Stimulated activated CD4-positive, alpha-beta T cell treated with anti-CD3 and anti-CD28 coated beads, Interleukin-12 subunit alpha, Interleukin-12 subunit beta, amount 100 ng/mL, for 24 hours (primary cell): ENCODE measurements around the gene KBTBD12.
"Not testable (repeated sequence)": the region's sequence is repeated elsewhere in the genome, so short reads cannot be mapped to it uniquely, and the experiment has no call there.

Source experiments
- DNase-seq, 2 experiments: peaks; one replicate each; pipeline ENCODE4 v3.0.0-alpha.2; 2020; ENCODE audit warnings: low read depth in 2 of 2

KBTBD12 gene

DNA sequence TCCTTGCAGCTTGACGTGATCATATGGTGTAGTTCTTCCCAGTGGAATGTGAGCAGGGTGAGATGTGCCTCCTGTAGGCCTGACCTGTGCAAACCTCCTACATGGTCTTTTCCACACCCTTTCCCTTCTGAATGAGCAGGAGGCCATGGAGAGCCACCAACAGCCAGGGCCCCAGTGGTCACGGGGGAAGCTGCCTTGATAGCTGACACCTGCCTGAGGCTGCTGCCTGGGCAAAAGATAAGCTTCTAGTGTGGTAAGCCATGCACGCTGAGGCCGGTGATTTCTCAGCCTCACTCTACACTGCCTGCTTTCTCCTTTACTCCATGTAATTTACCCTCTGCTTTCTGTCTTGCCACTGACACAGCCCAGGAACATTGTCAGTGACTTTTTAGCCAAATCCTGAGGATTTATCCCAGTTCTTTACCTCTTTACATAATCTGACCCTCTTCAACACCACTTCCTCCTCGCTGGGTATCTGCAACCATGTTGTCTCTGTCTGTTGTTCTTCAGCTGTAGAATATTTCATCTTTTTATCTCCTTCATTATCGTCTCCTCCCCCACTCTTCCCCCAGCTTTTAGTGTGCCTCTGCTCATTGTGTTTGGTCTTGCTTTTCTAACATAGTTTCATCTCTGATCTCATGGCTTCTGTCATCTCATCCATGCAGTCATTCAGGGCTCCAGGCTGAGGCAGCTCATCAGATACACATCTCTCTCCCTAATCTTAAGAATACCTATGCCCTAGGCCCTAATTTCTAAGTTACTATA lies 11.2 kb upstream of the KBTBD12 start:
- no peak for DNase-seq

DNA sequence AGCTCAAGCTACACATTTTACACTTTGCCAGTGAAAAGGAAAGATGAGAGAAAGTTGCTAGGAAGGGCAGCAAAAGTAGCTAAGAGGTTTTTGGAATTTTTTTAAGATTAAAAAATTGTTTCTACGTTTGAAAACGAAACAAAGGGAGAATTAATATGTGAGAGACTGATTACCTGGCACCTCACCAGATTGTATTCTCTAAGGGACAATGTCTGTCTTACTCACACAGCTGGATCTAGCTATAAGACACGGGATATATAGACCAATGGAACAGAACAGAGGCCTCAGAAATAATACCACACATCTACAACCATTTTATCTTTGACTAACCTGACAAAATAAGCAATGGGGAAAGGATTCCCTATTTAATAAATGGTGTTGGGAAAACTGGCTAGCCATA lies 9.5 kb upstream of the KBTBD12 start:
- DNase-seq, result no peak

DNA sequence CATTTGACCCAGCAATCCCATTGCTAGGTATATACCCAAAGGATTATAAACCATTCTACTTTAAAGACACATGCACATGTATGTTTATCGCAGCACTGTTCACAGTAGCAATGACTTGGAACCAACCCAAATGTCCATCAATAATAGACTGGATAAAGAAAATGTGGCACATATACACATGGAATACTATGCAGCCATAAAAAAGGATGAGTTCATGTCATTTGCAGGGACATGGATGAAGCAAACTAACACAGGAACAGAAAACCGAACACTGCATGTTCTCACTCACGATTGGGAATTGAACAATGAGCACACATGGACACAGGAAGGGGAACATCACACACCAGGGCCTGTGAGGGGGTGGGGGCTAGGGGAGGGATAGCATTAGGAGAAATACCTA lies 8.4 kb upstream of the KBTBD12 start:
- DNase-seq, result not testable (repeated sequence)

DNA sequence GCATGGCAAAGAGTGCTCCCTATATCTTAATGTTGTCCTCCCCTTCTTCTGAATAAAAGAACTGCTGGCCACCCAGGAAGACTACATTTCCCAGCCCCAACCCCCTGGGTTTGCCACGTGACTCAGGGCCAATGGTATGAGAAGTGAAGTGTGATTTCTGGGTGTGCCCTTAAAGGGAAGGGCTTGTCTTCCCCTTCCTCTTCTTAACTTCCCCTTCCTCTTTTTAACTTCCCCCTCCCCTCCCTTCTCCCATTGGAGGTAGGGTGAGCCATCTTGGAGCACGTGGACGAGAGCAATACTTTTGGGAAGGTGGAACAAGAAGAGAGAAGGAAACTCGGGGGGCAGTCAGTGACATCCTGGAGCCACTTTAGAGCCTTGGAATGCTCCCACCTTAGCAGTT lies 6.8 kb upstream of the KBTBD12 start:
- no peak for DNase-seq

DNA sequence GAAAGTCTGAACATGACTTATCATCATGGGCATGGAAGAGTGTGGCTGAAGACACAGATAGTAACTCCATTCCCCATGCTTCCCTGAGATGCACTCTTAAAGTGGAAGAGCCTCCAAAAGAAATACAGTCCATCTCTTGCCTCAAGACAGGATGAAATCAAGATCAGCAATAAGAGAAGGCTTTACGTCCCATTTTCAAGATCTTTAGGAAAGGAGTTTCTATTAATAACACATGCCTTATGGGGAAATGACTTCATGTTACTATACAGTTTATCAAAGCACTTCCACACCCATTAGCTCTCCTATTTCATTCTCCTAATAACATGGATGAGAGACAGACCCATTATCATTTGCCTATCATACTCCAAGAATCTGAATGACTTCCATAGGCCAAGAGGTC lies 6.1 kb upstream of the KBTBD12 start:
- DNase-seq, result no peak

DNA sequence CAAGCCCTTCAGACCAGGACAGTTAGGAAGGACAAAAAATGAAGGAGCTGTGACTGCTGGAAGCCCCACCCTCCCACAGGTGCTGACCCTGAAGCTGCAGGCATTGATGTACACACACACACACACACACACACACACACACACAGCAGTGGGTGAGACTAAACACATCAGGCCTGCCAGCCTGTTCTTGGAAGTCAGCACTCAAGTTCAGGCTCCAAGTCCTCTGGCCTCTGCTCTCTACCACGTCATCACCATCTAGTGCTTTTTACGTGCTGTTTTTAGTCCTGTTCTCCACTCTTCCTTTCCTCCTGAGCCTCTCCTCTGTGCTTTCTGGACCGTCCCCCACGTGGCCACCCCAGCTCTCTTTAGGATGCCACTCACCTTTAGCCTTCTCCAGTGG lies 5.4 kb upstream of the KBTBD12 start:
- DNase-seq, result no peak

DNA sequence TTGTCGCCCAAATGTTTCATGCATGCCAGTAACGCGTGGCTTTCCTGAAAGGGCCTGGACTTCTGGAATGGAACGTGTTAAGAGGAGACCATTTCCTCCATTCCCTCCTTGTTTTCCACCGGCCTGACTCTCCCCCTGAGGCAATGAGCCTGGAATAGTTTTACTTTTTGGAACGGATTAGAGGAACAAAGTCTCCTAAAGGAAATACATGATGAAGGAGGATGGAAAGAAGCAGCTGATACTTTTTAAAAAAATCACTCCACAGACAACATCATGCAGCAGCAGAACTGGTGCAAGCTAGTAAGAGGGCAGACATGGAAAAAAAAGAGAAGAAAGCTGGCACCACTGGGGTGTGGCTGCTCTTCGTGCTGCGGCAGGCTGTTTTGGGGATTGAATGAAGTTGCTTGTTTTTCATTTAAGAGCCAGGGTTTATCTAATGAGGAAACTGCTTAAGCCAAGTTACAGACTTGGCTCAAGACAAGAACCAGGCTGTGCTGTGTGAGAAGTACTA lies 3.6 kb upstream of the KBTBD12 start:
- no peak for DNase-seq

DNA sequence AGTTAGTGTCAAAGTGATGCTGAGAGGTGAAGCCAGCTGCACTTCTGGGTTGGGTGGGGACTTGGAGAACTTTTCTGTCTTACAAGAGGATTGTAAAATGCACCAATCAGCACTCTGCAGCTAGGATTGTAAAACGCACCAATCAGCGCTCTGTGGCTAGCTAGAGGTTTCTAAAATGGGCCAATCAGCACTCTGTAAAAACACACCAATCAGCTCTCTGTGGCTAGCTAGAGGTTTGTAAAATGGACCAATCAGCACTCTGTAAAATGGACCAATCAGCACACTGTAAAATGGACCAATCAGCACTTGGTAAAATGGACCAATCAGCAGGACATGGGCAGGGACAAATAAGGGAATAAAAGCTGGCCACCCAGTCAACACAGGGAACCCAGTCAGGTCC lies 1.2 kb upstream of the KBTBD12 start:
- not testable (repeated sequence) for DNase-seq

DNA sequence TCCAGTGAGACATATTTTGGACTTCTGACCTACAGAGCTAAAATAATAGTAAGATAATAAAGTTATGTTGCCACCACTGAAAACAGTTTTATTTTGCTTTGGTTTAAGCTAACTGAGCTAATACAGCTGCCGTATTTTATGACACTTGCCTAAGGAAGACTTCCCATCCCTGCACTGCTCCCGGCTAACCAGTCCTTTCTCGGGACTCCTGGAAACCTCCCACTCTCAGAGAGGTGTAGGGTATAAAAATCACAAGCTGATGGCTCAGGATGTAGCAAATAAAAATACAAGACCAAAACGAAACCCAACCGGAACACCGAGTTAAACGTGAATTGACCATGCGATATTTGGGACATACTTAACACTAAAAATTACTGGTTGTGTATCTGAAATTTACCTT lies 448 bp upstream of the KBTBD12 start:
- no peak for DNase-seq

DNA sequence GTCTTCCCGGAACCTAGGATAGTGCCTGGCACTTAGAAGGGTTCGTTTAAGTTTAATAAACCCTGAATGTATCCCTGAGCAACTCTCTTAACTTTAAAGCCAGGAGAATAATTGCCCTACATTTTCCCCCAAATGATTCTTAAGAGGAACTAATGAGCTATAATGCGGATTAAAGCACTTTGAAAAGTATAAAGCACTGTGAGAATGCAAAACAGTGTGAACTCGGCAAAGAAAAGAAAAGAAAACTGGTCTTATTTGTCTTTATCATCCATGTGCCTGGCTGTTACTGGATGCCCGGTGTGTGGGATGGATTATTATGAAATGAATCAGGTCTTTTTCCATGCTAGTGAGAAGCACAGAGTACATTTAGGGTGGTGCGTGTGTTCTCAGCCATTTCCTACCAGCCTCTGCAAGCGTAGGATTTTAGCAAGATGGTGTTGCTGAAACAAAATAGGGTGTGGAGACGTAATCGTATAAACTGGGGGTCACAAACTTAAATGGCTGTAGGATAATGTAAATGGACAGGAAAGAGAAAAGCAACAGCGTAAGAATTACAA lies 983 bp downstream of the KBTBD12 start:
- no peak for DNase-seq

DNA sequence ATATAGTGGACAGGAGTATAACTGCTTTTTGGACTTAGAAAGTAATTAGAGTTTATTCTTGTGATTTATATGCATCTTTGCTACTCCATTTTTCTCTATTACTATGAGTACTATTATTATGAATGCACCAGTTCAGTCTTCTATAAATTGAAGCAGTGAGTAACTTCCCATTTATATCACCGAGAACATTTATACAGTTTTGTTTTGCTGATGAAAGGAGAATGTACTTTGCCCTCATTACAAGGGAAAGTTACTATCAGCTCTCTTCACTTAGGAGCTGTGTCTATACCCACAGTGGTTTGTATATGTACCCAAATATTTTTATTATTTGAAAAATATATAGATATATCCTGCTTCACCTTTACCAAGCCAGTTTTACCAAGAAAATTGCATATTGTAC lies 5.7 kb downstream of the KBTBD12 start:
- DNase-seq, result no peak

DNA sequence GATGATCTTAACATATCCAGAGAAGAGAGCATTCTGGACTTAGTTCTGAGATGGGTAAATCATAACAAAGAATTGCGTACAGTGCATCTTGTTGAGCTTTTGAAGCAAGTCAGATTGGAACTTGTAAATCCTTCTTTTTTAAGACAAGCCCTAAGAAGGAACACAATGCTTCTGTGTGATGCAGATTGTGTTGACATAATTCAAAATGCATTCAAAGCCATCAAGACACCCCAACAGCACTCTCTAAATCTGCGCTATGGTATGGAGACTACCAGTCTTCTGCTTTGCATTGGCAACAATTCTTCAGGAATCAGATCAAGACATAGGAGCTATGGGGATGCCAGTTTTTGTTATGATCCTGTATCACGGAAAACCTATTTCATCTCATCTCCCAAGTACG lies 8.6 kb downstream of the KBTBD12 start:
- DNase-seq, result no peak

DNA sequence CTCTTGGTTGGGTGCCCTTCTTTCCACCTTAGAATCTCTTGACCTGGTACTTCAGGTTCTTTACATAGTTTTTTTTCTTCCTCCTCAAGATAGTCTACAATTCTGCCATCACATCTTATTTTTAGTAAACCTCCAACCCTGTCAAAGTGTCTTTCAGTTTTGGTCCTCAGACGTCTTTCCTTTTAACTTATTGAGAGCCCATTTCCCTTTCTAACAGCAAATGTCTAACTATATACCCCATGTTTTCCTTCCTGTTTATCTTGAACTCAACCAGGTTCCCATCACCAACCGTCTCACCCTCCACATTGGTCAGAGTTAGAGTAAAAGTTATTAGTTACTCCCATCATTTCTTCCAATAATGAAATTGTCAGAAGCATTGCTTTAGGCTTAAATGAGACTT lies 10.4 kb downstream of the KBTBD12 start:
- DNase-seq, result no peak

DNA sequence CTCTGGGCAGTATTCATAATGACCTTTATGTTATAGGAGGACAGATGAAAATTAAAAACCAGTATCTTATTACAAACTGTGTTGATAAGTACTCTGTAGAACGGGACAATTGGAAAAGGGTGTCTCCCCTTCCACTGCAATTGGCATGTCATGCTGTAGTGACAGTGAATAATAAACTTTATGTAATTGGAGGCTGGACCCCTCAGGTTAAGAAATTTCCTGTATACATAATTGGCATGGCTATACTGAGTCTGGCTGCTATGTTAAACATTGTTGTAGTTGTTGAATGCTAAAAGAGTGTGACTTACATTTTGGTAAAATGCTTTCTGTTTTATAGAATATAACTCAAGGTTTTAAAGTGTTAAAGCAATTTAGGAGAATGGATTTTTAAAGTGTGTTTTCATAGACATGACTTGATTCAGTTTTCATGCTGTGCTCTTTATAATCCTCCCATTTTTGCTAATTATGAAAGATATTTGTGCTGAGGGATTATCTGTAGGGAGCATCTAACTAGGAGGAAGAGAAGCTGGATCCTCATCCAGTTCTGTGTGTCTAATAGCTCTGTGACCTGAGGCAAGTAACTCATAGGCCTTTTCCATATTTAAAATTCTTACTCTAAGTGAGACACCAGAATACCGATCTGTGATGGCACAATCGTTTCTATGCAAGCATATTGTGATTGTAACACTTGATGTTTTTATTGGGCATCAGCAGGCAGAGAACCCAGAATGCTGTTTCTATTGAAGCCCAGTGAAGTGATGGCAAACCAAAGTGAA lies 13.0 kb downstream of the KBTBD12 start:
- no peak for DNase-seq

DNA sequence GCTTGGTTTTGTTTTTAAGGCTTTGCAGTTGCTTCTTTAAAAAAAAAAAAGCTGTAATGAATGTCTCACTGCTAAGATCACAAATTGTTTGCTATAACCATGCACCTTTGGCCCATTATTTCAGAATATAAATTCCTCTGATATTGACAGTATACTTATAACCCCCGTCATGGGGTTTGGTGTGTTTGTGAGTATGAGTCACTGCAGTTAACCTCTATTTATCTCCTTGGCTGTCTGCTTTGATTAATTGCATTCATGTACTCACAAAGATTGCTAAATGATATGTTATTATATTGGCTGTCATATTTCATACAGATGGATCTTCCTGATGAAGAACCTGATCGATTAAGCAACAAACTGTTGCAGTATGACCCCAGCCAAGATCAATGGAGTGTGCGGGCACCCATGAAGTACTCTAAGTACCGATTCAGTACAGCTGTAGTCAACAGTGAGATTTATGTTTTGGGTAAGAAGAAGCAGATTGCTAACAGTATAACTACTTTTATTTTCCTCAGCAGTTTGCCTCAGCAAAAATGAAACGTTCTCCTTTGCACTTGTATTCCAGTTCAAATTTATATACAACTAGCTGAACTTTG lies 14.9 kb downstream of the KBTBD12 start:
- DNase-seq, result no peak

DNA sequence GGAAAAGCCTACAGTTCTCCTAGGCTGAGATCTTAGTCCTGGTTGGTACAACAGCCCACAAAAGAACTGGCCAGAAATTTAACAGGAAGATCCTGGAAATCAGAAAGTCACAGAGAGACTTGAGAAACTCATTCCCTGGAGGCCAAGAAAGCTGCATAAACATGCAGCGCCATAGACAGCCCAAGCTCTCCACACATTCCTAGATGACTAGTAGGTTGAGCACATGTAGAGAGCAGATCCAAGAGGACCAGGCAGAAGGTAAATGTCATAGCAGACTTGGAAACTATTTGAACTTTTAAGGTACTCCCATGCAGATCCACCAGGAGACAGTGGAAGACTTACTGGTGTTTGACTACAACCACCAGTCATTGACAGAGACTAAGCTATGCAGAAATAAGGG lies 18.4 kb downstream of the KBTBD12 start:
- DNase-seq, result no peak

DNA sequence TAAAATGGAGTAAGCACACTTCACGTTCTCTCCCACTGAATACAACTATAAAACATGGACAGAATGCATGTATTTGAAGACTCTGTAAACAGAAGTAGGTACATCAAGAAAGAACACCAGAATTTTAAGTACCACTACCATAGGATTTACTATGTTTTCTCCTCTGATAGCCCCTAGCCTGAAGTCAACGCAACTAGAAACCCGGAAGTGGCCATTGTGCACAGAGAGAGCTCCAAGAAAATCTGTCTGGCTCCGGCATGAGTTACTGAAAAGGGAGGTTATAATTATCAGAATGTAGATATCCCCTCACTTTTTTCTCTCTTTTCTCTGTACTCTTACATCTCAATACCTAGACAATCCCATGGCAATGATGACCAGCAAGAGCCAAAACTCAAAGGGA lies 23.8 kb downstream of the KBTBD12 start:
- DNase-seq, result no peak

DNA sequence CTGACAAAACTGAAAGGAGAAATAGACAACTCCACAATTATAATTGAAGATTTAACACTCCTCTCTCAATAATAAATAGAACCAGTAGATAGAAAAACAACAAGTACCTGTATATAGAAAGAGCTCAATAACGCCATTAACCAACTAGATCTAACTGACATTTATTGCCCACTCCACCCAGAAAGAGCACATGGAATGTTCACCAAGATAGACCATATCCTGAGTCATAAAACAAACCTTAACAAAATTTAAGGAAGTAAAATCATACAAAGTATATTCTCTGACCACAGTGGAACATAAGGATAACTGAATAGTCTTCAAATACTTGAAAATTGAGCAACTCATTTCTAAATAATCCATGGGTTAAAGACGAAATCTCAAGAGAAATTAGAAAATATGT lies 25.1 kb downstream of the KBTBD12 start:
- no peak for DNase-seq

DNA sequence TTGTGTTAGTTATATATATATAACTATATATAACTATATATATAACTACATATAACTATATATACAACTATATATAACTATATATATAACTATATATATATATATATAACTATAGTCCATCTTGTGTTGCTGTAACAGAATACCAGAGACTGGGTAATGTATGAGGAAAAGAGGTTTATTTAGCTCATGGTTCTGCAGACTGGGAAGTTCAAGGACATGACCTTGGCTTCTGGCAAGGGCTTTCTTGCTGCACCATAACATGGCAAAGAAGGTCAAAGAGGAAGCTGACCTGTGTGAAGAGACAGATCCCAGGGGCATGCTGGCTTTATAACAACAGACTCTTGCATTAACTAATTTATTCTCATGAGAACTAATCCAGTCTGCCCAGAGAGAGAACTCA lies 27.6 kb downstream of the KBTBD12 start:
- DNase-seq, result no peak

DNA sequence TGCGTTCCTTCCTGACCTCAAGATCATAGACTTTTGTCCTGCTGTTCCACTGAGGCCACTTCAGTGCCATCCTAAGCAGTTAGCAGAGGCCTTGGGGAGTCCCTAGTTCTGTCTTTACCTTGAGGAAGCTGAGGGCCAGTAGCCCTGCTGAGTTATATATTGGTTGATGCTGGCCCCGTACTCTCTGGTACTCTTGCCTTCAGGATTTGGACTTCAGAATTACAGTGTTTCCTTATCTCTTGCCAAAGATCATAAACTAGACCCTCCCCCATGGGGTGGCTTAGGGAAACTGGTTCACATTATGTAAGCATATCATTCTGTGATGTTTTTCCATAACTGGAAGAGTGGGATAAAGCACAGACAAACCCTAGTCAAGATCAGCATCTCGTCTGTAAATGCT lies 33.2 kb downstream of the KBTBD12 start:
- DNase-seq, result no peak

DNA sequence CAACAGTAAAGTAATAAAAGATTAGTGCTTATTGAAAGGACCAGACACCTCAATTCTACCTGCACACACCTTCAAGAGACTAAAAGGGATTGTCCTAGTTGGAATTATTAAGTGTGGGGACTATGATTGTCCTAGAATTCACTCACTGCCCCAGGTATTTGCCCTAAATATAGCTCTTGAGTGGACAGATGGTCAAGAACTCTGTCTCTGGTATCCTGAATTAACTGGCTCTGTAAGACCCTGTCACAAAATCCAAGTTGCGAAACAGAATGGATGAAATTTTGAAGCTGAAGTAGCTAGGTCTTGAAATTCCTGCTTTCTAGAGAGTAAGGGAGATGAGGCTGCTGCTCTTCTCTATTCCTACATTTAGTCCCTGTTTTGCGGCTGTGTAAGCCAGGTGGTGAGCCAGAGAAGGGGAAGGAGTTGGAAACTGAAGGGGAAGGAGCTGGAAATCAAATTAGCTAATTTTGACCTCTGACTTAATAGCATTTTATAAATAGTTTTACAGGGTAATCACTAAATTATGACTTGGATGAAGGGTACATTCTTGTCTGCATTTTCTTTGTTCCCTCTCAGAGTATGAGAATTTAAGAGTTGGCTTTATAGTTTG lies 34.5 kb downstream of the KBTBD12 start:
- DNase-seq, result no peak

DNA sequence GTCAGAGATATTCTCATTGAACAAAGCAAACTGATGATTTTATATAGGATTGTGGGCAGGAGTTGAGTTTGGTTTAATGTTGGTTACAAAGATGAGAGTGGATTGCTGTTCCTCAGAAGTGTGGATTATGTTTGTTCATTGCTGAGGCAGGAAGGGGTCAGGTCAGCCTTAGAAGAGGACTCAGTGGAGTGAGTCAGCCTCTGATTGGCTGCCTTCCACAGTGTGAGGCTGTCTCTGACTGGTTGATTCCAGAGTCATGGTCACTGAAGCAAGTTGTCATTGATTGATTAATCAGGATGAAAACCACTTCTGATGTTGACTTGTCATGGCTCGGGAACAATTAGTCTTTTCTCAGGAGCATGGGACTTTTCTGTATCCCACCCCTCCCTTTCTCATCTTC lies 36.2 kb downstream of the KBTBD12 start:
- no peak for DNase-seq
